Thyroid gland (tissue), 4 donors: ENCODE results near the gene NR1H2.

Experiments used
- CTCF ChIP-seq, 6 experiments: fragments of 200-600 bp in 3 of 6; fragments of 450-650 bp in 3 of 6; sonication (generic) in 3 of 6; IDR thresholded peaks; one replicate each; pipeline ENCODE4 v1.5.1; 2016 to 2019; ENCODE audit warnings: antibody characterized with exemption in 6 of 6, mild to moderate bottlenecking in 2 of 6, inconsistent platforms in 1 of 6, moderate library complexity in 1 of 6
- POLR2A ChIP-seq, 2 donors: fragments of 450-650 bp; IDR thresholded peaks; one replicate each; pipeline ENCODE4 v1.6.1; 2017; ENCODE audit warnings: antibody characterized with exemption in 2 of 2, mild to moderate bottlenecking in 2 of 2, moderate library complexity in 1 of 2

GRCh38 chr19:50392759-50393158 lies 16.5 kb downstream of the NR1H2 start:
- TF ChIP-seq CTCF (IDR thresholded peaks at IDR 0.05) (no peak), POLR2A (IDR thresholded peaks at IDR 0.05) (no peak)
